Measurements from ENCODE around the gene FOXK1. TPM values are rescaled to one million over a fixed set of nuclear protein-coding genes. Genes with fewer than 3 reads are reported as not detected.

The FOXK1 gene
- total RNA-seq, 5 donors from 2014 or later (not counting 1 experiment from before 2014, with no cell fraction given) = 63.9 to 79.7 (median 74.2) TPM

DNA sequence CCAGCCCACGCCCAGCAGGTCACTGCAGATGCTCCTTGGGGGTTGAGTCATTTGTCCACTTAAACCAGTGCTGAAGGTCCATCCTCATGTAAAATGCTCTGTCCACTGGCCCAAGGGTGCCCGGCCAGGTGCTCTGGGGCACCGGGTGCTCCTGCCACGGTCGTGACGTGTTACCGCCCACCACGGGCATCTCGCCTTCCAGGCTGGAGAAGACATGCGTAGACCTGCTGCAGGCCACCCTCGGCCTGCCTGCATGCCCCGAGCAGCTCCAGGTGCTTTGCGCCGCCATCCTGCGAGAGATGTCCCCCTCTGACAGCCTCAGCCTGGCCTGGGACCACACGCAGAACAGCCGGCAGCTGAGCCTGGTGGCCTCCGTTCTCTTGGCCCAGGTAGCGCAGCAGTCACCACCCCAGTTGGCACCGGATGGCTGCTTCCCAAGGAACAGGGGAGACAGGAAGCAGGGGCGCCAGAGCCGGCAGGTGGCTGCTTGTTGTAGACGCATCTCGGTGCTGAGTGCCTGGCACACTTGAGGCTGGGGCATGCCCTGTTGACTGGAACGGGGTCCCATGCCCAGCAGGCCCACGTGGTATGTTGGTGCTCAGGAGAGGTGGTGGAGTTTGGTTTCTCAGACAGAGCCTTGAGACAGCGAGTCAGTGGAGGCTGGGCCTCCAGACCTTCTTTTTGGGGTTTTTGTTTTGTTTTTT lies 99.4 kb downstream of the FOXK1 start:
- H3K27me3 Mint-ChIP-seq = no peaks in the 10 kb centered on the region
- ChIA-PET CTCF (interaction anchor here in 1 of 2 donors (0.6 kb wide), 1 partner anchor 113 kb away, joined by 5 read pairs; no protein-coding TSS in a partner anchor), POLR2A (no interaction called here)
- H3K4me3 Mint-ChIP-seq = no peak overlapping the region
- H3K9me3 Mint-ChIP-seq = no peaks in the 10 kb centered on the region
- no peaks in the 10 kb centered on the region for H3K9me3 ChIP-seq
- H3K4me1 ChIP-seq (ENCODE audit: control insufficient read depth in 1 of 2, extremely low read depth in 1 of 2, insufficient read depth in 2 of 2, low read length in 2 of 2) = peaks cover 6 to 18% of the 10 kb centered on the region in 2 experiments
- no peak overlapping the region for H3K4me3 ChIP-seq (ENCODE audit: control insufficient read depth in 1 of 2, extremely low read depth in 1 of 2, low read length in 1 of 2)
- H3K27ac ChIP-seq (ENCODE audit: low read length) = no peak overlapping the region
- ATAC-seq (replicated peaks in 1 of 4) (no peak), DNase-seq (no peak)
- no peak overlapping the region for H3K27ac Mint-ChIP-seq
- WGBS (ENCODE audit: insufficient coverage) = 97% methylated on average over 27 of the region's 27 CpGs
- peaks cover 22% of the 10 kb centered on the region for H3K36me3 Mint-ChIP-seq
- H3K27me3 ChIP-seq (replicated peaks in 1 of 2; ENCODE audit: control insufficient read depth in 2 of 2, extremely low read depth in 1 of 2, insufficient read depth in 2 of 2, low read length in 1 of 2) = no peaks in the 10 kb centered on the region
- H3K4me1 Mint-ChIP-seq = peaks cover 23 to 25% (median 24%) of the 10 kb centered on the region in 3 donors
- peaks cover 39 to 67% of the 10 kb centered on the region in 2 donors for H3K36me3 ChIP-seq (ENCODE audit: control insufficient read depth in 2 of 2, extremely low read depth in 1 of 2, insufficient read depth in 1 of 2, low read length in 1 of 2)

DNA sequence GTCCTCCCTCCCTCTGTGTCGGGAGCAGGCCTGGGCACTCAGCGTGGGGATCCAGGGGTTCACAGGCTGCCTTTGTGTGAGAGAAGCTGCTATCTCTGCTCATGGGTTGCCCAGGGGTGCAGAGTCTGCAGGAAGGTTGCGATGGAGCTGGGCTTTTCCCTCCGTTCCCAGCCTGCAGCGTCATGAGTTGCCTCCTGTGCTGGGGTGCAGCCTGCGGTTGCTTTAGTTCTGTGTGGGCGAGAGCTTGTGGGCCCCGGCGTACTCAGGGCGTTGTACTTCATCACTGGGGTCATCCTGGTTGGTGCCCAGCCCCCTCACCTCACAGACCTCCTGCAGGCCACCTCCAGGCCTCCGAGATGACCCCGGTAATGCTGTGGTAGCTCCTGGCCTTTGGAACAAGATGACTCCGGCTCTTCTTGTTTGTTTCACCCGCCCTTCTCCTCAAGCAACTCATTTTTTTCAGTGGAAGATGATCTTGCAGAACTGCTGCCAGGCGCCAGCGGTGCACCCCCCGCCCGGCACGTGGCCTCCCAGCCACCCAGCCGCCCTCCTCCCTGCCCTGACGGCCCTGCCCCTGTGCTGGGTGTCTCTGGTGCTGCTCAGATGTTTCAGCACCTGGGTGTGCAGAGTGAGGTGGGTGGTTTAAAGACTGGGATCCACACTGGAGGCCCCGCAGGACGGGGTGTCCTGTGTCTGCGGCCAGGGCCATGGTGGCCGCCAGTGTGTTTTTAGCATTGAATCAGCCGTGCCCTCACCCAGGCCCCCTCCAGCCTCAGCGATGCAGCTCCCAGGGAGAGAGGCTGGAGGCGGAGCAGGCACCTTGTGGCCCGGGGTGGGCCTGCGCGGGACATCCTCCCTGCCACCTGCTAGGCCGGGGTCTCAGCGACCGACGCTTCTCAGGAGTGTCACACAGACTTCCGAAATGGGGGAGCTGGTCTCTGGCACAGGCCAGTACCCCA lies 100.5 kb downstream of the FOXK1 start:
- H3K27ac ChIP-seq (ENCODE audit: low read length) = no peak overlapping the region
- POLR2A ChIA-PET = no interaction called here
- WGBS (ENCODE audit: insufficient coverage) = 95% methylated on average over 31 of the region's 36 CpGs
- ATAC-seq (replicated peaks in 1 of 4) (no peak), DNase-seq (no peak)
- H3K36me3 Mint-ChIP-seq = peaks cover 19% of the 10 kb centered on the region
- H3K4me1 Mint-ChIP-seq = peaks cover 13 to 15% (median 14%) of the 10 kb centered on the region in 3 donors
- H3K36me3 ChIP-seq (ENCODE audit: control insufficient read depth in 2 of 2, extremely low read depth in 1 of 2, insufficient read depth in 1 of 2, low read length in 1 of 2) = peaks cover 40 to 77% of the 10 kb centered on the region in 2 donors
- CTCF ChIA-PET = interaction anchor here in 1 of 2 donors (0.6 kb wide), 1 partner anchor 151 kb away, joined by 3 read pairs; no protein-coding TSS in a partner anchor
- no peaks in the 10 kb centered on the region for H3K27me3 ChIP-seq (replicated peaks in 1 of 2; ENCODE audit: control insufficient read depth in 2 of 2, extremely low read depth in 1 of 2, insufficient read depth in 2 of 2, low read length in 1 of 2)
- no peaks in the 10 kb centered on the region for H3K9me3 ChIP-seq
- H3K4me1 ChIP-seq (ENCODE audit: control insufficient read depth in 1 of 2, extremely low read depth in 1 of 2, insufficient read depth in 2 of 2, low read length in 2 of 2) = peaks cover 0 to 9% of the 10 kb centered on the region in 2 experiments
- H3K27me3 Mint-ChIP-seq = no peaks in the 10 kb centered on the region
- H3K4me3 Mint-ChIP-seq = no peak overlapping the region
- H3K27ac Mint-ChIP-seq = no peak overlapping the region
- no peaks in the 10 kb centered on the region for H3K9me3 Mint-ChIP-seq
- no peak overlapping the region for H3K4me3 ChIP-seq (ENCODE audit: control insufficient read depth in 1 of 2, extremely low read depth in 1 of 2, low read length in 1 of 2)

DNA sequence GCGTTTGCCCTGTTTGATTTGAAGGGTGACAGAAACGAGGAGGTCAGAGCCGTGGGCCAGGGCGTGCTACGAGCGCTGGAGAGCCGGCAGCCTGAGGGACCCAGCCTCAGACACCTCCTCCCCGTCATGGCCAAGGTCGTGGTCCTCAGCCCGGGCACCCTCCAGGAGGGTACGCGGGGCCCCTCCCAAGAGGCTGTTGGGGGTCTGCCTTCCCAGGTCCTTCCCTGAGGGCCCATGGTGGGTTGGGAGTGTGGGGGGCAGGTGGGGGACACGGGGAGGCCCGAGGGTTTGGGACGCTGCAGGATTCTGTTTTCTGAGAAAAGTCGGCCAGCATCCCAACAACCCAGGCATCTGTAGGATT lies 101.2 kb downstream of the FOXK1 start:
- Mint-ChIP-seq H3K27ac (no peak overlapping the region), H3K4me3 (no peak overlapping the region), H3K36me3 (peaks cover 19% of the 10 kb centered on the region), H3K27me3 (no peaks in the 10 kb centered on the region), H3K4me1 (peaks cover 6 to 9% (median 8%) of the 10 kb centered on the region in 3 donors), H3K9me3 (no peaks in the 10 kb centered on the region)
- Histone ChIP-seq H3K36me3 (ENCODE audit: control insufficient read depth in 2 of 2, extremely low read depth in 1 of 2, insufficient read depth in 1 of 2, low read length in 1 of 2) (peaks cover 46 to 80% of the 10 kb centered on the region in 2 donors), H3K27ac (ENCODE audit: low read length) (no peak overlapping the region), H3K27me3 (replicated peaks in 1 of 2; ENCODE audit: control insufficient read depth in 2 of 2, extremely low read depth in 1 of 2, insufficient read depth in 2 of 2, low read length in 1 of 2) (no peaks in the 10 kb centered on the region), H3K4me3 (ENCODE audit: control insufficient read depth in 1 of 2, extremely low read depth in 1 of 2, low read length in 1 of 2) (no peak overlapping the region), H3K9me3 (no peaks in the 10 kb centered on the region), H3K4me1 (ENCODE audit: control insufficient read depth in 1 of 2, extremely low read depth in 1 of 2, insufficient read depth in 2 of 2, low read length in 2 of 2) (peaks cover 0 to 2% of the 10 kb centered on the region in 2 experiments)
- DNase-seq (no peak), ATAC-seq (replicated peaks in 1 of 4) (no peak)
- ChIA-PET CTCF (no interaction called here), POLR2A (no interaction called here)
- 100% methylated on average over 7 of the region's 16 CpGs for WGBS (ENCODE audit: insufficient coverage)

DNA sequence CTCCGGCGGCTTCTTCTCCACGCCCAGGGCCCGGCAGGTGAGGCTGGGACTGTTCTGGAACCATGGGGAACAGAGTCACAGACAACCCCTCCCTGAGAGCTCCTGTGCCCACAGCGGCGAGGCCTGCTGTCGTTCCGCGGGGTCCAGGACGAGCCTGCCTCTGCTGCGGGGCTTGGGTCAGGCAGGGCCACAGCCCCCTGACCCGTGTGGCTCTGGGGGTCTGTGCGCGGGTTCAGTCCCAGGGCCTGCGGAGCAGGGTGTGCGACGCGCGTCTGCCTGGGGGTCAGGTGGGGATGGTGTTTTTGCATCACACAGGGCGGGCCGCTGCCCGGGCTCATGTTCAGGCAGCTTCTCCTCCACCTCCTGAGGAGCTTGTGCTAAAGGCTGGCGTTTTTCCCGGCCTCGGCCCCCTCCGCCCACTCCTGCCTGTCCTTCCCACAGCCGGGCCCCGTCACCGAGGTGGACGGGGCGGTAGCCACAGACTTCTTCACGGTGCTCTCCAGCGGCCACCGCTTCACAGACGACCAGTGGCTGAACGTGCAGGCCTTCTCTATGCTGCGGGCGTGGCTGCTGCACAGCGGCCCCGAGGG lies 101.8 kb downstream of the FOXK1 start:
- no peaks in the 10 kb centered on the region for H3K9me3 ChIP-seq
- H3K4me1 ChIP-seq (ENCODE audit: control insufficient read depth in 1 of 2, extremely low read depth in 1 of 2, insufficient read depth in 2 of 2, low read length in 2 of 2) = no peaks in the 10 kb centered on the region
- CTCF ChIA-PET = no interaction called here
- H3K4me1 Mint-ChIP-seq = peaks cover 4 to 5% (median 4%) of the 10 kb centered on the region in 3 donors
- no peaks in the 10 kb centered on the region for H3K27me3 Mint-ChIP-seq
- H3K9me3 Mint-ChIP-seq = no peaks in the 10 kb centered on the region
- WGBS (ENCODE audit: insufficient coverage) = 95% methylated on average over 28 of the region's 40 CpGs
- H3K36me3 Mint-ChIP-seq = peaks cover 17% of the 10 kb centered on the region
- no peak overlapping the region for H3K27ac Mint-ChIP-seq
- no peak overlapping the region for H3K4me3 ChIP-seq (ENCODE audit: control insufficient read depth in 1 of 2, extremely low read depth in 1 of 2, low read length in 1 of 2)
- H3K36me3 ChIP-seq (ENCODE audit: control insufficient read depth in 2 of 2, extremely low read depth in 1 of 2, insufficient read depth in 1 of 2, low read length in 1 of 2) = peaks cover 46 to 85% of the 10 kb centered on the region in 2 donors
- no peak overlapping the region for H3K4me3 Mint-ChIP-seq
- H3K27me3 ChIP-seq (replicated peaks in 1 of 2; ENCODE audit: control insufficient read depth in 2 of 2, extremely low read depth in 1 of 2, insufficient read depth in 2 of 2, low read length in 1 of 2) = no peaks in the 10 kb centered on the region
- no peak for ATAC-seq (replicated peaks in 1 of 4)
- no peak for DNase-seq
- no peak overlapping the region for H3K27ac ChIP-seq (ENCODE audit: low read length)
- POLR2A ChIA-PET = no interaction called here

DNA sequence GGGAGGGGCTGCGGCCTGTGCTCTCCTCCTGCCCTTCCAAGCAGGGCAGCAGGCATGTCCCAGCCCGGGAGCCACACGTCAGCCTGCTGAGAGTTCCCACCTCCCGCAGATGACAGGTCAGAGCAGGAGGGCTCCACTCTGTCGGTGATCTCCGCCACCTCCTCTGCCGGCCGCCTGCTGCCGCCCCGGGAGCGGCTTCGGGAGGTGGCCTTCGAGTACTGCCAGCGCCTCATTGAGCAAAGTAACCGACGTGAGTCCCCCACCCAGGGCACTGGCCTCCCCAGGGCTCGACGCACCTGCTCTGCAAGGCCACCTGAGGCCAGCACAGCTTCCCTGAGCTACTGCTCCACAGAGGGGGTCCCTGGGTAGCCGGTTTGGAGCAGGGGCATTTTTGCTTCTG lies 102.7 kb downstream of the FOXK1 start:
- Histone ChIP-seq H3K4me3 (ENCODE audit: control insufficient read depth in 1 of 2, extremely low read depth in 1 of 2, low read length in 1 of 2) (no peak overlapping the region), H3K36me3 (ENCODE audit: control insufficient read depth in 2 of 2, extremely low read depth in 1 of 2, insufficient read depth in 1 of 2, low read length in 1 of 2) (peaks cover 46 to 91% of the 10 kb centered on the region in 2 donors), H3K27ac (ENCODE audit: low read length) (no peak overlapping the region), H3K9me3 (no peaks in the 10 kb centered on the region), H3K27me3 (replicated peaks in 1 of 2; ENCODE audit: control insufficient read depth in 2 of 2, extremely low read depth in 1 of 2, insufficient read depth in 2 of 2, low read length in 1 of 2) (no peaks in the 10 kb centered on the region), H3K4me1 (ENCODE audit: control insufficient read depth in 1 of 2, extremely low read depth in 1 of 2, insufficient read depth in 2 of 2, low read length in 2 of 2) (no peaks in the 10 kb centered on the region)
- WGBS (ENCODE audit: insufficient coverage) = 96% methylated on average over 19 of the region's 19 CpGs
- POLR2A ChIA-PET = no interaction called here
- Mint-ChIP-seq H3K4me3 (no peak overlapping the region), H3K27ac (no peak overlapping the region), H3K36me3 (peaks cover 17% of the 10 kb centered on the region), H3K27me3 (no peaks in the 10 kb centered on the region), H3K9me3 (no peaks in the 10 kb centered on the region), H3K4me1 (peaks cover 3 to 5% (median 4%) of the 10 kb centered on the region in 3 donors)
- no peak for ATAC-seq (replicated peaks in 1 of 4)
- CTCF ChIA-PET = no interaction called here
- DNase-seq = no peak

DNA sequence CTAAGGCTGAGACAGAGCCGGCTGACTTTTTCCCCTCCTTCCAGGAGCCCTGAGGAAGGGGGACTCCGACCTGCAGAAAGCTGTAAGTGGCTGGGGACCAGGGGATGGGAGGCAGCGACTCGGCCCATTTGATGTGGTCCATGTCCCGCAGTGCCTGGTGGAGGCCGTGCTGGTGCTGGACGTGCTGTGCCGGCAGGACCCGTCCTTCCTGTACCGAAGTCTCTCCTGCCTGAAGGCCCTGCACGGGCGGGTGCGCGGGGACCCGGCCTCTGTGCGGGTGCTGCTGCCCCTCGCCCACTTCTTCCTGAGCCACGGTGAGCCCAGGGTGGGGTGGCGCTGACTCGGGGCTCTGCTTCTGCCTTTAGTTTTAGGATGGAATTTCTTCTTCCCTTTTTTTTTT lies 103.3 kb downstream of the FOXK1 start:
- peaks cover 22% of the 10 kb centered on the region for H3K36me3 Mint-ChIP-seq
- Histone ChIP-seq H3K27me3 (replicated peaks in 1 of 2; ENCODE audit: control insufficient read depth in 2 of 2, extremely low read depth in 1 of 2, insufficient read depth in 2 of 2, low read length in 1 of 2) (no peaks in the 10 kb centered on the region), H3K27ac (ENCODE audit: low read length) (no peak overlapping the region), H3K9me3 (no peaks in the 10 kb centered on the region), H3K4me3 (ENCODE audit: control insufficient read depth in 1 of 2, extremely low read depth in 1 of 2, low read length in 1 of 2) (no peak overlapping the region), H3K36me3 (ENCODE audit: control insufficient read depth in 2 of 2, extremely low read depth in 1 of 2, insufficient read depth in 1 of 2, low read length in 1 of 2) (peaks cover 49 to 89% of the 10 kb centered on the region in 2 donors), H3K4me1 (ENCODE audit: control insufficient read depth in 1 of 2, extremely low read depth in 1 of 2, insufficient read depth in 2 of 2, low read length in 2 of 2) (no peaks in the 10 kb centered on the region)
- no peaks in the 10 kb centered on the region for H3K9me3 Mint-ChIP-seq
- ATAC-seq (replicated peaks in 1 of 4) (no peak), DNase-seq (no peak)
- ChIA-PET CTCF (no interaction called here), POLR2A (no interaction called here)
- 98% methylated on average over 13 of the region's 20 CpGs for WGBS (ENCODE audit: insufficient coverage)
- no peak overlapping the region for H3K4me3 Mint-ChIP-seq
- H3K4me1 Mint-ChIP-seq = peaks cover 2 to 4% (median 3%) of the 10 kb centered on the region in 3 donors
- H3K27me3 Mint-ChIP-seq = no peaks in the 10 kb centered on the region
- no peak overlapping the region for H3K27ac Mint-ChIP-seq

All from T-cell (primary cell).